ENCODE data around the gene GOLGA7B.

Gene GOLGA7B

DNA sequence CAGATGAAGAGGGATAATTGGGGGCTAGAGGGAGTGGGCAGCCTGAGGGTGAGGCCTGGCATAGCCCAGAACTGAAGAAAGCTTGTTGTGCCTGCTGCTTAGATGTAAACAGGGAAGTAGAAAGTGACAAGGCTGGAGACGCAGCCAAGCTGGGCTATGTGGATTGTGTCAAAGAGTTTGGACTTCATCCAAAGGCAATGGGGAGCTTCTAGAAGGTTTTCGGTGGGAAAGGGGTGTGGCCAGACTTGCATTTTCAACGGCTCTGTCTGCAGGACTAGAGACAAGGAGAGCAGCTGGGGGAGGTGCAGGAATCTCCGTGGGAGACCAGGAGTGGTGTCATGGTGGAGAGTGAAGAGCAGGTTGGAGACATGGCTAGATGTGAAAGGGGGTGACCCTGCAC lies 48.8 kb downstream of the GOLGA7B start:
- DNase-seq: no peak

DNA sequence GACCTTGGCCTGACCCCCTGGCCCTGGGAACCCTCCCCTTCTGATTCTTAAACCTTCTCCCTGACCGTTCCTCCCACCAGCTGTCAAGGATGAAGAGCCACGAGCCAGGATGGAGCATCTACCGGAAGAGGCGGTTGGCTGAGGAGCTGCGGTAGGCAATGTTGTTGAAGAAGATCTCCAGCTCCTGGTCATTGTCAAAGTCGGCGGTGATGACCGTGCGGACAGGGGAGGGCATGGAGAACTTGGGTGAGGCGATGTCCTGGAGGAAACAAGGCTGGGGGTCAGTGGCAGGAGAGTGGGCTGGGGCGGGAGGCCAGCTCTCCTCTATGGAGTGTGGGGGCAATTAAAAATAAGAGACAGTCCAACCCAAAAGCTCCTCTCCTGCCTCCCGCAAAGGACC lies 51.7 kb downstream of the GOLGA7B start:
- DNase-seq: no peak

- no peak for DNase-seq
These were observed 53.7 kb downstream of the GOLGA7B start for GRCh38 chr10:97903128-97904017.

- DNase-seq: no peak
These were observed 54.4 kb downstream of the GOLGA7B start for GRCh38 chr10:97904018-97904381.

DNA sequence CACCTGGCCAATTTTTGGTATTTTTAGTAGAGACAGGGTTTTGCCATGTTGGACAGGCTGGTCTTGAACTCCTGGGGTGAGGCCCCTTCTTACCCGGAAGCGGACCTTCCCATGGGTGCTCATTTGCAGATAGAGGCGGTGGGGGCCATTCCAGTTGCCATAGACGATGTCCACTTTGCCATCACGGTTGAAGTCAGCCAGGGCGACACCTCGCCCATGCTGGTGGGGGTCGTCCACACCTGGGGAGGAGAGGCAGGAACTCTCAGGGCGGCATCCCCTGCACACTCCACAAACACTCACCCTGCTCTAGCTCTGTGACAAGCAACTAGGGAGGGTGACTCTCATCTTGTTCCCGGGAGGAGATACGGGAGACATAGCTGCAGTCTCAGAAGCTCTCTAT lies 54.9 kb downstream of the GOLGA7B start:
- DNase-seq: no peak

- no peak for DNase-seq
These were observed 55.6 kb downstream of the GOLGA7B start for GRCh38 chr10:97905276-97905675.

DNA sequence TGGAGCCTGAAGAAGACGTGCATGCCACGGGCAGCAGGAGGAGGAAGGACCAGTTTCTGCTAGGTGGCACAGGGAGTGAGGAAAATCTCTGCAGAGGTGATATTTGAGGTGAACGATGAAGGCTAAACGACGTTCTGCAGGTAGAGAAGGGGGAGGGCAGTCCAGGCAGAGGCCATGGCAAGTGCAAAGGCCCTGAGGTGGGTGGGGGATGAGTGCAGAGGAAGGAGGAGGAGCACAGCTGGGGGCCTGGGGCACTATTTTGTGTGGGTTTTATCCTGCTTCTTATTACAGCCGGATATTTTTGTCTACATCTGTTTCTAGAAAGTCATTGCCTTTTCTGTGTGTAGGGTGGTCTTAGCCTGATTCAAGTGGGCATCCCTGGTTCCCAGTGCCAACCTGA lies 57.6 kb downstream of the GOLGA7B start:
- DNase-seq: no peak

DNA sequence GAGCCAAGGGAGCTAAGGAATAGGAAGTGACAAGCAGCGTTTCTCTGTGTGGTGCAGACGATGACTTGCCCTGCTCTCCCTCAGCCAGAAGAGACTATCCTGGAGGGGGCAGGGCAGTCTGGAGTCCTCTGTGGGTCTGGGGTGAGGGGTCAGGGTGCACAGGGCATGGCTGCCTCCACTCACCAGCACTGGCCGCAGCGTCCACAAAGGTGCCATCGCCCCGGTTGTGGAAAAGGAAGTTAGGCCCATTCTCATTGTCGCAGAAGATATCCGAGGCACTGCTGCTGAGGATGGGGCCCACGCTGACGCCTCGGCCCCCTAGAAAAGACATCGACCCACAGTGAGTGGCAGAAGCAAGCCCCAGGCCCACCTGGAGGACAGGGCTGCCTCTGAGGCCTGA lies 58.2 kb downstream of the GOLGA7B start:
- no peak for DNase-seq

- DNase-seq: no peak
These were observed 61.0 kb downstream of the GOLGA7B start for GRCh38 chr10:97910661-97911060.

DNA sequence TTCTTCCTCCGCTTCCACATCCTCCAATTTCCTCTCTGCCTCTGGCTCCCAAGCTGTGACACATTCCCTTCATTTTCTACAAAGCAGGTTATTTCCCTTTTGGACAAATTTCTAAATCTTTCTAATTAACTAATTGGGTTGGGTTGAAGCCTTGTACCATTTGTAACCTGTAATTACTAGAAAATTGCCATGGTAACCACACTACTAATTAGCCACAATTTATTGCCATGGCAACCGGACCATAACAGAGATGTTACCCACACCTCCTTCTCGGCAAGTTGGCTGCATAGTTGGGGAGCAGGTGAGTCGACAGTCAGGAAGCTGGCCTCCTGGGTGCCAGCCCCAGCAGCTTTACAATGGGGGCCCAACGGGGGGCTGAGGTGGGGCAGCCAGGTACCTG lies 61.6 kb downstream of the GOLGA7B start:
- DNase-seq: no peak

- no peak for DNase-seq
These were observed 63.5 kb downstream of the GOLGA7B start for GRCh38 chr10:97913193-97913592.

GRCh38 chr10:97913614-97914013 lies 64.0 kb downstream of the GOLGA7B start:
- no peak for DNase-seq

- DNase-seq: no peak
These were observed 64.7 kb downstream of the GOLGA7B start for GRCh38 chr10:97914171-97914836.

GRCh38 chr10:97914837-97915211 lies 65.2 kb downstream of the GOLGA7B start:
- peak; percentile 73 for DNase-seq

DNA sequence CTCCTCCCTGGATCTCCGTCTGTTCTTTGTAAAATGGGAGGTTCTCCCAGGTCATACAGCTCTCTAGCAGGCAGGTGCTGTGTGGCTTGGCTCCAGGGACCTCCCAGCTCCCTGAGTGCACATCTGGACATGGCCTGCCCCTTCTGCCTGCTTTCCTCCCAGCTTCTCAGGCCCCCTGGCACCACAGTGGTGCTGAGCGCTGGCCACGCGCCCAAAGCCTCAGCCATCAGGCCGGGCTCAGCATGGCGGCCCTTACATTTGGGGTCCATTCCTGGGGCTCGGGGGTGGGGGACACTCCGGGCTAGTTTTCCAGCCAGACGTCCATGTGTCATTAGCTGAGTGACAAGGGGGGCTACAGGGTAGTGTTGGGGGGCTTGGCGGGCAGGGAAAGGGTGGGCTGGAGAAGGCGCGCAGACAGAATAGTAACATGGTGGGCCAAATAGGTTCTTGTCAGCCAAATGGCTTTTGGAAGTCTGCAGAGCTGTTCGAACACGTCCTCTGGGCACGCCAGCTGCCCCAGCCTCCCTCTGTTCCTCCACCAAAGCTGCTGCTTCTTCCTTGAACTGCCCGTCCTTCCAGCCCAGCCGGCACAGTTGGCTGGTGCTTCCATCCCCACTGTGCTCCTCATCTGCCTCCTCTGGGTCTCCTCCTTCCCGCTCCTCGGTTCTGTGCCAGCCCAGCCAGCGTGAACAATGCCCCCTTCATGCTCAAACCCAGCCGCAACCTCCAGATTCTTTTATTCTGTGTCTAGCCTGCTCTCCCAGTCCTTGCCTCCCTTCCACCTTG lies 65.9 kb downstream of the GOLGA7B start:
- no peak for DNase-seq

DNA sequence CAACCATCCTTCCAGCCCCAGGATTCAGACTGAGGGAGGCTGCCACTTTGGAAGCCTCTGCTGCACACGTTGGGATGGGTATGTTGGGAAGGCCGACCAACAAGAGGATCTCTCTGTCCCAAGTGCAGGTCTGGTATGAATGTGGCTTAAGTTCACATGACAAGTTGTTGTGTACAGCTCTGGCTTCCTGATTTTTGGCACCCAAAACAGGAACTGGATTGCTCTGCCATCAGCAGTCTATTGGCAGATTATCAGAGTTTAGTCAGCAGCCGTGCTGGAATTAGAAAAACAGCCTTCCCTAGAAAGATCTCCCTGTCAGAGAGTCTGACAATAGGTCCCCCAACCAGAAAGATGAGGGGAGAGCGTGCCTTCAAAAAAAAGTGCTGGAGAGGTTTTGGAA lies 66.9 kb downstream of the GOLGA7B start:
- DNase-seq: no peak

DNA sequence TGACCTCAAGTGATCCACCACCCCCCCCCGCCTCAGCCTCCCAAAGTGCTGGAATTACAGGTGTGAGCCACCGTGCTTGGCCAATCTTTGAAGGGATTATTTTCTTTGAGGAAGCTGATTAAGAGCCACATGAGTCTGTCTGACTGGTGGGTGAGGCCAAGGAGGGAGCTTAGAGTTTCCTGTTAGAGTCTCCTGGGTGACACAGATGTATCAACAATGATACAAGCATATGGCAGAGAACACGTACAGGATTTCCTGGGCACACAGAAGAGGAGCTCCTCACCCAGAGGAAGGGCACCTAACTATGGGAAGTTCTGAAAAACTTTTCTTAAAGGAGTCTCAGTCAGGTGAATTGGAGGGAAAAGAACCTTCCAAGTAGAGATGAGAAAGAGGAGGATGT lies 69.4 kb downstream of the GOLGA7B start:
- no peak for DNase-seq

DNA sequence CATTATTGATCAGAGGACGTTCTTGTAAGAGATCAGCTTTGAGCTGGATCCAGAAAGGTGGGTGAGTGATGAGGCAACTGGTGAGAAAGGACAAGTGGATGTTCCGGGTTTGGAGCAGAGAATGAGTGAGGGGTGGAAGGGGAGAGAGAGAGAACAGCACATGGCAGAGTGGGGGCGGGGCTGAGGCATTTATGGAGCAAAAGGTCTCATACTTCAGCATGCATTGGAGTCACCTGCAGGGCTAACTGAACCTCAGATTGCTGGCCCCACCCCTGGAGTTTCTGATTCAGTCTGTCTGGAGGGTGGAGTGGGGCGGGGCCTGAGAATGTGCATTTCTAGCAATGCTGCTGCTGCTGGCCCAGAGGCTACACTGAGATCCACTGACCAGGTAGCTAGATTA lies 71.2 kb downstream of the GOLGA7B start:
- no peak for DNase-seq

All from activated T-cell treated with anti-CD3 and anti-CD28 coated beads, Interleukin-2, amount 50 U/mL, for 1 hour (primary cell).